Kidney (tissue), 14 donors: Measurements from ENCODE around the gene ITGBL1. TPM values are rescaled to one million over a fixed set of nuclear protein-coding genes. Genes with fewer than 3 reads are reported as not detected.
A peak's percentile ranks its signal among the peaks of the same experiment; 100 is the strongest.

Experiments
- DNase-seq, 5 donors: peaks; one replicate each; pipeline ENCODE4 v3.0.0-alpha.2; 2013 to 2020
- FAIRE-seq: peaks from 2 replicates; lab custom pipeline; 2012; peaks lifted over from hg19 to GRCh38; lab: Jason Lieb, UNC
- H3K27ac ChIP-seq, 2 donors: one replicate each; pipeline ENCODE4 v1.7.0; 2013; ENCODE audit warnings: low read depth in 2 of 2, low read length in 2 of 2, inconsistent platforms in 1 of 2
- H3K27me3 ChIP-seq: one replicate; pipeline ENCODE4 v1.7.1; 2013; ENCODE audit warnings: low read length, inconsistent platforms; ENCODE audit not compliant: control insufficient read depth, insufficient read depth
- H3K36me3 ChIP-seq, 3 donors: one replicate each; pipeline versions ENCODE4 v1.7.0 to v1.7.1; 2013; ENCODE audit warnings: low read length in 3 of 3, control low read depth in 1 of 3, inconsistent platforms in 1 of 3; ENCODE audit not compliant: insufficient read depth in 3 of 3, control insufficient read depth in 2 of 3
- H3K4me1 ChIP-seq, 3 donors: one replicate each; pipeline versions ENCODE4 v1.7.0 to v1.7.1; 2013; ENCODE audit warnings: low read length in 3 of 3, inconsistent platforms in 1 of 3, low read depth in 1 of 3; ENCODE audit not compliant: control insufficient read depth in 2 of 3, insufficient read depth in 2 of 3
- H3K4me3 ChIP-seq, 3 donors: one replicate each; pipeline versions ENCODE4 v1.7.0 to v1.8.1; 2013; ENCODE audit warnings: low read length in 3 of 3, control low read depth in 1 of 3, inconsistent platforms in 1 of 3
- H3K9ac ChIP-seq, 3 donors: one replicate each; pipeline versions ENCODE4 v1.7.0 to v1.7.1; 2013; ENCODE audit warnings: low read length in 3 of 3, control low read depth in 1 of 3, inconsistent platforms in 1 of 3
- H3K9me3 ChIP-seq, 3 donors: one replicate each; pipeline versions ENCODE4 v1.7.0 to v1.7.1; 2013; ENCODE audit warnings: low read length in 3 of 3, control low read depth in 1 of 3, inconsistent platforms in 1 of 3; ENCODE audit not compliant: control insufficient read depth in 2 of 3, insufficient read depth in 1 of 3
- intact Hi-C: fragments of 100-400 bp; cut with DNase I; formaldehyde crosslinking; loops from one replicate; pipeline ENCODE4 v1.11.1; 2022
- polyA plus RNA-seq: library from polyadenylated mRNA; stranded (reverse); fragments of 350-450 nt; fragmentation: Illumina TruSeq; extraction: RNeasy Lipid Tissue Mini Kit (QIAGEN cat#74804); gene quantifications from one replicate; pipeline ENCODE4 v1.2.3, GENCODE V29; 2014; ENCODE audit warnings: low read depth, low replicate concordance; ENCODE audit not compliant: insufficient read depth
- total RNA-seq: library from RNA; stranded (reverse); fragmentation: NEBNext Ultra II Directional; extraction: Animal tissue kit (Norgen Biotek cat#: 25700); gene quantifications from one replicate; pipeline ENCODE4 v1.2.1, GENCODE V29; 2021
- TF ChIP-seq, protein P1 (sequence below): IDR thresholded peaks from 3 replicates; pipeline ENCODE4 v1.5.1; 2012; ENCODE audit warnings: mild to moderate bottlenecking, moderate library complexity, borderline replicate concordance; ENCODE audit not compliant: insufficient read depth; ENCODE audit errors: extremely low read depth
- donor health status: control.
- donor health status: control.
- donor health status: control.
- donor health status: control.
- donor health status: control.
- donor health status: DM: yes; HTN: yes; CAD: no.
- donor health status: Normal renal cell carcinoma (clear cell type).

ITGBL1 gene
- total and polyA plus RNA-seq, 2 donors from 2014 or later, result 1.4 to 7.7 TPM

DNA sequence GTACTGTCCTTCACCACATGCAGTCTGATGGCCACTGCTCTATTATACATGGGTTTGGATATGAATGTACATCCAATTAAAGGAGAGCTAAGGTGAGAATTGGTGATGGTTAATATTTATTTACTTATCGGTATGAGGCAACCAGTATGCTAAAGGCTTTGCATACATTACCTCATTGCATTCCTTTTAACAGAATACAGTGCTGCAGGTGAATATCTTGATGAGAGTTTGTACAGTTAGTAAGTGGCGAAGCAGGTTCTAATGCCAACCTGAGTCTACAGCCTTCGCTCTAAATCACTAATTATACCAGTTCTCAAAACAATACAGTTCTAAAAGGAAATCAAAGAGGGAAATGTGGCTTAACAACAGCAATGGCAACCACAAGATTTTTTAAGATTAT, 284.1 kb downstream of the ITGBL1 start:
- H3K4me3 ChIP-seq, result no peak overlapping the region
- intact Hi-C loops, result no loop called here
- H3K4me1 ChIP-seq, result peaks cover 0 to 15% (median 4%) of the 10 kb centered on the region in 3 donors
- no peak for DNase-seq
- no peaks in the 10 kb centered on the region for H3K36me3 ChIP-seq
- FAIRE-seq, result no peak
- peaks cover 0 to 4% (median 0%) of the 10 kb centered on the region in 3 donors for H3K9me3 ChIP-seq
- no peaks in the 10 kb centered on the region for H3K27me3 ChIP-seq
- no peak overlapping the region for H3K27ac ChIP-seq
- TF ChIP-seq, protein P1, sequence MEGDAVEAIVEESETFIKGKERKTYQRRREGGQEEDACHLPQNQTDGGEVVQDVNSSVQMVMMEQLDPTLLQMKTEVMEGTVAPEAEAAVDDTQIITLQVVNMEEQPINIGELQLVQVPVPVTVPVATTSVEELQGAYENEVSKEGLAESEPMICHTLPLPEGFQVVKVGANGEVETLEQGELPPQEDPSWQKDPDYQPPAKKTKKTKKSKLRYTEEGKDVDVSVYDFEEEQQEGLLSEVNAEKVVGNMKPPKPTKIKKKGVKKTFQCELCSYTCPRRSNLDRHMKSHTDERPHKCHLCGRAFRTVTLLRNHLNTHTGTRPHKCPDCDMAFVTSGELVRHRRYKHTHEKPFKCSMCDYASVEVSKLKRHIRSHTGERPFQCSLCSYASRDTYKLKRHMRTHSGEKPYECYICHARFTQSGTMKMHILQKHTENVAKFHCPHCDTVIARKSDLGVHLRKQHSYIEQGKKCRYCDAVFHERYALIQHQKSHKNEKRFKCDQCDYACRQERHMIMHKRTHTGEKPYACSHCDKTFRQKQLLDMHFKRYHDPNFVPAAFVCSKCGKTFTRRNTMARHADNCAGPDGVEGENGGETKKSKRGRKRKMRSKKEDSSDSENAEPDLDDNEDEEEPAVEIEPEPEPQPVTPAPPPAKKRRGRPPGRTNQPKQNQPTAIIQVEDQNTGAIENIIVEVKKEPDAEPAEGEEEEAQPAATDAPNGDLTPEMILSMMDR, result no peak
- no peak overlapping the region for H3K9ac ChIP-seq

- Histone ChIP-seq H3K9ac (no peak overlapping the region), H3K4me3 (no peak overlapping the region), H3K9me3 (peaks cover 0 to 4% (median 0%) of the 10 kb centered on the region in 3 donors), H3K27ac (no peak overlapping the region), H3K36me3 (no peaks in the 10 kb centered on the region), H3K4me1 (peaks cover 0 to 15% (median 4%) of the 10 kb centered on the region in 3 donors), H3K27me3 (no peaks in the 10 kb centered on the region)
- intact Hi-C loops, result no loop called here
- no peak for DNase-seq
- no peak for FAIRE-seq
- TF ChIP-seq, protein P1, result no peak
Measured at GRCh38 chr13:101738336-101738735, 285.9 kb downstream of the ITGBL1 start.

- intact Hi-C loops, result no loop called here
- TF ChIP-seq, protein P1, result no peak
Measured at GRCh38 chr13:101739382-101740178, 287.1 kb downstream of the ITGBL1 start.

More at GRCh38 chr13:101739382-101740178, 287.1 kb downstream of the ITGBL1 start:
- Histone ChIP-seq H3K9ac (no peak overlapping the region), H3K27me3 (no peaks in the 10 kb centered on the region), H3K36me3 (no peaks in the 10 kb centered on the region), H3K4me1 (peaks cover 0 to 15% (median 4%) of the 10 kb centered on the region in 3 donors), H3K9me3 (peaks cover 0 to 4% (median 0%) of the 10 kb centered on the region in 3 donors), H3K27ac (peak overlapping the region; percentile 56 to 60), H3K4me3 (peak overlapping the region in 2 of 3 donors; percentile 0 to 32)
- DNase-seq (peak in 2 of 5 donors; percentile 15 to 20), FAIRE-seq (peak; percentile 90)
